ENCODE results near the gene CDC42BPB. TPM values are rescaled to one million over a fixed set of nuclear protein-coding genes. Genes with fewer than 3 reads are reported as not detected.

Gene CDC42BPB
- total and polyA plus RNA-seq, 2 of the 13 experiments (the other 11 are each of a cell fraction or from before 2014, with no cell fraction given) = 19.7 to 32.3 TPM

DNA sequence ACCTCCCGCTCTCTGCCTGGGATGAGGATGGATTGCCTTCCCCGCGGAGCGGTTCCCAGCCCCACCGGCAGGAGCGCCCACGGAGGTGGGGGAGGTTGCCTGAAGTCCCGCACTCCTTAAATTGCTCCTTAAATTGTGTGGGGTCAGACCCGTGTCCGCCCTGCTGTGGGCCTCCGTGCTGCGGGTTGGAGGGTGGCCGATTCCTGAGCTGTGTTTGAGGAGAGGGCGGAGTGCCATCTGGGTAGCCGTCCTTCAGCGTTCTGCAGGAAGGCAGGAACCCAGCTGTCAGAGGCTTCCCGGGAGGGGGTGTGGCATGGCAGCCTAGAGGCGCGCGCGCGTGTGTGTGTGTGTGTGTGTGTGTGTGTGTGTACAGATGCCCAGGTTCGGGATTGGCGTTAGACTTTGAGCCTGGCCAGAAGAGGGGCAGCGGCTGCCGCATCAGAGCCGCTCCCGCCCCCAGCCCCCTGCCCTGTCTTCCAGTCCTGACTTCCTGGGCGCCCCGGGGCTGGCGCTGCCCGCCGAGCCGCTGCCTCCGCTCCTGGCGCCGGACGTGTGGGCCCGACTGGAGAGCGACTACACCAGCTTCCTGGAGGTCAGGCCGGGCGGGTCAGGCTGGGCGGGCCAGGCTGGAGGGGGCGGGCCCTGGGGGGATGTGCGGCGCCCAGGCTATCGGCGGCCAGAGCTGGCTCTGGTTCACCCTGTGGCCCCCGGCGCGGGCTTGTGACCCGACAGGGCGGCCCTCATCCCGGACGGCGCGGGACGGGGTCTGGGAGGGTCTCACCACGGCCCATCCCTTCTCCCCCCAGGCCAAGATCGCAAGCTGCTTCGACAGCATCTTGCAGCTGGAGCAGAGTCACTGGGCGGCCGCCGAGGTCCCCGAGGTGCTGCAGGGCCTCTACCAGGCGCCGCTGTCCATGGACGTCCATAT lies 46.4 kb upstream of the CDC42BPB start (continued):
- TF ChIP-seq, protein P1, sequence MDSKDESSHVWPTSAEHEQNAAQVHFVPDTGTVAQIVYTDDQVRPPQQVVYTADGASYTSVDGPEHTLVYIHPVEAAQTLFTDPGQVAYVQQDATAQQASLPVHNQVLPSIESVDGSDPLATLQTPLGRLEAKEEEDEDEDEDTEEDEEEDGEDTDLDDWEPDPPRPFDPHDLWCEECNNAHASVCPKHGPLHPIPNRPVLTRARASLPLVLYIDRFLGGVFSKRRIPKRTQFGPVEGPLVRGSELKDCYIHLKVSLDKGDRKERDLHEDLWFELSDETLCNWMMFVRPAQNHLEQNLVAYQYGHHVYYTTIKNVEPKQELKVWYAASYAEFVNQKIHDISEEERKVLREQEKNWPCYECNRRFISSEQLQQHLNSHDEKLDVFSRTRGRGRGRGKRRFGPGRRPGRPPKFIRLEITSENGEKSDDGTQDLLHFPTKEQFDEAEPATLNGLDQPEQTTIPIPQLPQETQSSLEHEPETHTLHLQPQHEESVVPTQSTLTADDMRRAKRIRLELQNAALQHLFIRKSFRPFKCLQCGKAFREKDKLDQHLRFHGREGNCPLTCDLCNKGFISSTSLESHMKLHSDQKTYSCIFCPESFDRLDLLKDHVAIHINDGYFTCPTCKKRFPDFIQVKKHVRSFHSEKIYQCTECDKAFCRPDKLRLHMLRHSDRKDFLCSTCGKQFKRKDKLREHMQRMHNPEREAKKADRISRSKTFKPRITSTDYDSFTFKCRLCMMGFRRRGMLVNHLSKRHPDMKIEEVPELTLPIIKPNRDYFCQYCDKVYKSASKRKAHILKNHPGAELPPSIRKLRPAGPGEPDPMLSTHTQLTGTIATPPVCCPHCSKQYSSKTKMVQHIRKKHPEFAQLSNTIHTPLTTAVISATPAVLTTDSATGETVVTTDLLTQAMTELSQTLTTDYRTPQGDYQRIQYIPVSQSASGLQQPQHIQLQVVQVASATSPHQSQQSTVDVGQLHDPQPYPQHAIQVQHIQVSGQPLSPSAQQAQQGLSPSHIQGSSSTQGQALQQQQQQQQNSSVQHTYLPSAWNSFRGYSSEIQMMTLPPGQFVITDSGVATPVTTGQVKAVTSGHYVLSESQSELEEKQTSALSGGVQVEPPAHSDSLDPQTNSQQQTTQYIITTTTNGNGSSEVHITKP (CRISPR knock-in tag; IDR thresholded peaks at IDR 0.05; ENCODE audit: low read depth) = 0 out of 2 replicates have a peak, but pooled peaks have one; percentile 14
- TF ChIP-seq ZFX (CRISPR knock-in tag; IDR thresholded peaks at IDR 0.05; ENCODE audit: low read depth) (peak; percentile 78), ZNF616 (CRISPR knock-in tag; IDR thresholded peaks at IDR 0.05; ENCODE audit: low read depth) (peak; percentile 79), ZNF749 (CRISPR knock-in tag; IDR thresholded peaks at IDR 0.05; ENCODE audit: borderline replicate concordance) (peak; percentile 70; the same call in 1 of the 2 replicates), MAX (IDR thresholded peaks at IDR 0.05) (peak; percentile 83), HNRNPH1 (optimal IDR thresholded peaks at IDR 0.05; ENCODE audit: low read depth, low read length) (no peak), FUBP1 (CRISPR knock-in tag; IDR thresholded peaks at IDR 0.05; ENCODE audit: borderline replicate concordance) (no peak), ZMYM3 (CRISPR knock-in tag; IDR thresholded peaks at IDR 0.05) (peak; percentile 11; the same call in 1 of the 2 replicates), ATF2 (CRISPR knock-in tag; IDR thresholded peaks at IDR 0.05) (no peak)
- TF ChIP-seq, protein P2, sequence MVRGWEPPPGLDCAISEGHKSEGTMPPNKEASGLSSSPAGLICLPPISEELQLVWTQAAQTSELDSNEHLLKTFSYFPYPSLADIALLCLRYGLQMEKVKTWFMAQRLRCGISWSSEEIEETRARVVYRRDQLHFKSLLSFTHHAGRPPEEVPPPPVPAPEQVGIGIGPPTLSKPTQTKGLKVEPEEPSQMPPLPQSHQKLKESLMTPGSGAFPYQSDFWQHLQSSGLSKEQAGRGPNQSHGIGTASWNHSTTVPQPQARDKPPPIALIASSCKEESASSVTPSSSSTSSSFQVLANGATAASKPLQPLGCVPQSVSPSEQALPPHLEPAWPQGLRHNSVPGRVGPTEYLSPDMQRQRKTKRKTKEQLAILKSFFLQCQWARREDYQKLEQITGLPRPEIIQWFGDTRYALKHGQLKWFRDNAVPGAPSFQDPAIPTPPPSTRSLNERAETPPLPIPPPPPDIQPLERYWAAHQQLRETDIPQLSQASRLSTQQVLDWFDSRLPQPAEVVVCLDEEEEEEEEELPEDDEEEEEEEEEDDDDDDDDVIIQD (CRISPR knock-in tag; IDR thresholded peaks at IDR 0.05; ENCODE audit: low read depth) = no peak
- TF ChIP-seq, protein P3, sequence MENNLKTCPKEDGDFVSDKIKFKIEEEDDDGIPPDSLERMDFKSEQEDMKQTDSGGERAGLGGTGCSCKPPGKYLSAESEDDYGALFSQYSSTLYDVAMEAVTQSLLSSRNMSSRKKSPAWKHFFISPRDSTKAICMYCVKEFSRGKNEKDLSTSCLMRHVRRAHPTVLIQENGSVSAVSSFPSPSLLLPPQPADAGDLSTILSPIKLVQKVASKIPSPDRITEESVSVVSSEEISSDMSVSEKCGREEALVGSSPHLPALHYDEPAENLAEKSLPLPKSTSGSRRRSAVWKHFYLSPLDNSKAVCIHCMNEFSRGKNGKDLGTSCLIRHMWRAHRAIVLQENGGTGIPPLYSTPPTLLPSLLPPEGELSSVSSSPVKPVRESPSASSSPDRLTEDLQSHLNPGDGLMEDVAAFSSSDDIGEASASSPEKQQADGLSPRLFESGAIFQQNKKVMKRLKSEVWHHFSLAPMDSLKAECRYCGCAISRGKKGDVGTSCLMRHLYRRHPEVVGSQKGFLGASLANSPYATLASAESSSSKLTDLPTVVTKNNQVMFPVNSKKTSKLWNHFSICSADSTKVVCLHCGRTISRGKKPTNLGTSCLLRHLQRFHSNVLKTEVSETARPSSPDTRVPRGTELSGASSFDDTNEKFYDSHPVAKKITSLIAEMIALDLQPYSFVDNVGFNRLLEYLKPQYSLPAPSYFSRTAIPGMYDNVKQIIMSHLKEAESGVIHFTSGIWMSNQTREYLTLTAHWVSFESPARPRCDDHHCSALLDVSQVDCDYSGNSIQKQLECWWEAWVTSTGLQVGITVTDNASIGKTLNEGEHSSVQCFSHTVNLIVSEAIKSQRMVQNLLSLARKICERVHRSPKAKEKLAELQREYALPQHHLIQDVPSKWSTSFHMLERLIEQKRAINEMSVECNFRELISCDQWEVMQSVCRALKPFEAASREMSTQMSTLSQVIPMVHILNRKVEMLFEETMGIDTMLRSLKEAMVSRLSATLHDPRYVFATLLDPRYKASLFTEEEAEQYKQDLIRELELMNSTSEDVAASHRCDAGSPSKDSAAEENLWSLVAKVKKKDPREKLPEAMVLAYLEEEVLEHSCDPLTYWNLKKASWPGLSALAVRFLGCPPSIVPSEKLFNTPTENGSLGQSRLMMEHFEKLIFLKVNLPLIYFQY (CRISPR knock-in tag; IDR thresholded peaks at IDR 0.05; ENCODE audit: borderline replicate concordance) = peak; percentile 85; the same call in 1 of the 2 replicates
